IPS DF 6.9 (cell line): ENCODE measurements around the gene IFNK.

ENCODE experiments used
- DNase-seq: peaks from one replicate; pipeline ENCODE4 v3.0.0-alpha.2; 2013; ENCODE audit warnings: low read depth, low spot score
- H3K27ac ChIP-seq: one replicate; pipeline ENCODE4 v1.5.1; 2013; ENCODE audit warnings: low read length, control low read depth
- H3K27me3 ChIP-seq: 2 replicates; pipeline ENCODE4 v1.6.1; 2013; ENCODE audit warnings: mild to moderate bottlenecking, low read length; ENCODE audit not compliant: control insufficient read depth, insufficient read depth
- H3K36me3 ChIP-seq: 2 replicates; pipeline ENCODE4 v1.6.1; 2013; ENCODE audit warnings: low read length; ENCODE audit not compliant: control insufficient read depth, insufficient read depth
- H3K4me1 ChIP-seq: 2 replicates; pipeline ENCODE4 v1.6.1; 2013; ENCODE audit warnings: low read length; ENCODE audit not compliant: control insufficient read depth, insufficient read depth
- H3K4me3 ChIP-seq: 2 replicates; pipeline ENCODE4 v1.5.1; 2013; ENCODE audit warnings: mild to moderate bottlenecking, low read length
- H3K9me3 ChIP-seq: 2 replicates; pipeline ENCODE4 v1.6.1; 2013; ENCODE audit warnings: low read length, inconsistent platforms; ENCODE audit not compliant: control insufficient read depth, insufficient read depth
- WGBS: extraction: QIAGEN DNeasy Blood & Tissue Kit; methylation state at CpG from one replicate; pipeline ENCODE4 v1.1.7; 2013; ENCODE audit warnings: mixed read lengths, missing lambda C conversion rate; ENCODE audit not compliant: insufficient read length, insufficient coverage; 5-methylcytosine and 5-hydroxymethylcytosine counted together

Gene IFNK

DNA sequence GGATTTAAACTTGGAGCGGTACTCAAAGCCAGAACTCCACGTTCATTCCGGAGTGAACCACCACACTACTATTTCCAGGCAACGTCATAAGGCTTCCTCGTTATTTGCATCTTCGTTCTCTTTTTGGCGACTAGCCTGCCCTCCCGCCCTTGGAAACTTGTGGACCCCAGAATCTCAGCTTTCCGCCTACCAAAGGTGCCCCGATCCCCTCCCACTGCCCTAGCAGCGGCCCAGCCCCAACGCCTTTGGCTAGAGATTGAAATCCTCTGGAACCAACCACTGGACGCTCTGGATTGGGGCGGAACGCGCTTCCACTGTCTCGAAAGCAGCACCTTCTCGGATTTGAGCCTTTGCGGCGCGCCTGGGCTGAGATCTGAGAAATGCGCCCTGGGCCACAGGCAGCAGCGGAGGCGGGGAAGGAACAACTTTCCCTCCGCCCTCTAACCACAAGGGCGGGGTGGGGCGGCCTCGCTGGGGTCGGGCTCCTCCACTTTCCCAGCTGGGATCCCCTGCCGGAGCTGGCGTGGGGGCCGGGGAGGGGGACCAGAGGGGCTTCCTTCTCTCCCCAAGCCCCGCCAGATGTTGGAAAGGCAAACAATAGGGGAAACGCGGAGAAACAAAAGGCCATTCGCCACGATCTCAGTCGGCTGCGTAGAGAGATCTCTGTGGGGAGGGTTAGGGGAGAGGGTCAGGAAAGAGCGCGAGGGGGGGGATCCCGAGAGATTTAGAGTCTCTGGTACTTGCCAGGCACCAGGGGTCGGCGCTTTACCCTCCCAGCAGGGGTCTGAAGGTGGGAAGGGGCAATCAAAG, 4.2 kb downstream of the IFNK start:
- WGBS, result no CpG with 5 or more reads among the region's 44 CpGs
- no peak overlapping the region for H3K27ac ChIP-seq
- H3K9me3 ChIP-seq, result no peaks in the 10 kb centered on the region
- no peaks in the 10 kb centered on the region for H3K27me3 ChIP-seq
- peak overlapping the region; percentile 86; the same call in 1 of the 2 replicates for H3K4me3 ChIP-seq
- H3K36me3 ChIP-seq, result no peaks in the 10 kb centered on the region
- H3K4me1 ChIP-seq, result peaks cover 1% of the 10 kb centered on the region; the same call in 1 of the 2 replicates
- no peak for DNase-seq

DNA sequence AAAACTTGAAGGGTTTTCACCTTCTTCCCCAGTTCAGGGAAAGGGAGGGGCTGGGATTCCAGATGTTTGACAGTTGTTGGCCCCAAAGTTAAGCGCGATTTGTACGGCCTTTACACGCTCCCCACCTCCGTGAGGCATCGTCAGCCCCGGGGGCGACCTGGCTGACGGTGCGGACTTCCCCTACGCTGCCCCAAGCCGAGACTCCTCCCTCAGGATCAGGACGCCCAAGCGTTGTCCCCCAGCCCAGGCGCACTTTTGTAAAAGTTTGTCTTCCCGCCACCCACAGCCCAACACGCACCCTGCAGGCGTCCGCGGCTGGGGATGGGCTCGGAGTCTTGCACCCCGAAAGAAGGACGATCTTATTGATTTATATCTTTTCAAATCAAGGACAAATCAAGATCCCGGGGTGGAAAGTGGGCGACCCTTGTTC, 4.8 kb downstream of the IFNK start:
- H3K27ac ChIP-seq, result no peak overlapping the region
- WGBS, result no CpG with 5 or more reads among the region's 25 CpGs

DNA sequence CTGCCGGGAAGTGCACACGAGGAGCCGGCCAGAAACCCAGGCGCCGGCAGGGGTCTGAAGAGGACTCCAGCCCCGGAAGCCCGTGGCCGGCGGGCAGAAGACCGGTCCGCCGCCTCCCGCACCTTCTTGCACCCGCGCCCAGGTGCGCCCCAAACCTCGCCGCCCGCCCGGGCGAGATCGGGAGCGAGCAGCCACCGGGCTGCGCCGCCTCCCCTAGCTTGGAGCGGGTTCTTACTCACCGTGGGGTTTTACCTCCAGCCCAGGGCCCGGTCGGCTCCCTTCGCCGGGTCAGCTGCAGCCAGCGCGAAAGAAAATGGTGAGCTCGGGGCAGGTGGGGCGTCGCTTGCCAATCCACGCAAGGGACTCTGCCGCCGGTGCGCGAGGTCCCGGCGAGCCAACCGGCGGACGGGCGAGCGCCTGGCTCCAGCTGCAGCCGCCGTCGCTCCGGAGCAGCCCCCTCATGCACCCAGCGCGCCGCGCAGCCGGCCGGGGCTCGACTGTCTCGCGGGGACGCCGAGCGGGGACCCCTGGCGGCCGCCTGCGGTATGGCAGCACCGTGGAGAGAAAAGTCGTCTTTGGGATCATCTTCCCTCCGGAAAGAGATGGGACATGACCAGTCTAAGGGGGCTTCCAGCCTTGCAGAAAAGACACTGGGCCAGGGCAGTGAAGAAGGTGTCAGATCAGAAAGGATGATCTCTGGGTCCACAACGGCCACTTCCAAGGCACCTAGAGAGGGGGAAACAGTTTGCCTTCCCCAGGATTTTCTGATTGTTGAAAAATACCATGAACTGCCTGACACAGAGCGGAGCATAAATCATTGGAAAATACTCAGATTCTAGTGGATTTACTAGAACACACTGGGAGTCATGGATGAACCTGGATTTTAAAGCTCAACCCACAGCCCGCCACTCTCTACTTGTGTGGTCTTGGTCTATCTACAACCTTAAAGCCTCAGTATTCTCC, 5.5 kb downstream of the IFNK start, which contains the start of gene MOB3B:
MOB3B (minus strand) TSS at position 499 of the 963 bp plus-strand sequence. CDS start 74,264 bp downstream, outside the sequence.
- Histone ChIP-seq H3K27me3 (no peaks in the 10 kb centered on the region), H3K9me3 (no peaks in the 10 kb centered on the region), H3K4me1 (peaks cover 1% of the 10 kb centered on the region; the same call in 1 of the 2 replicates), H3K36me3 (no peaks in the 10 kb centered on the region), H3K4me3 (peak within 1 kb of the TSS; percentile 86), H3K27ac (no peak within 1 kb of the TSS)
- WGBS, result no CpG with 5 or more reads among the region's 74 CpGs
- DNase-seq, result no peak

More for the DNA sequence above, 4.8 kb downstream of the IFNK start:
- Histone ChIP-seq H3K27me3 (no peaks in the 10 kb centered on the region), H3K4me1 (peaks cover 1% of the 10 kb centered on the region; the same call in 1 of the 2 replicates), H3K9me3 (no peaks in the 10 kb centered on the region), H3K4me3 (peak overlapping the region; percentile 86; the same call in 1 of the 2 replicates), H3K36me3 (no peaks in the 10 kb centered on the region)
- no peak for DNase-seq

DNA sequence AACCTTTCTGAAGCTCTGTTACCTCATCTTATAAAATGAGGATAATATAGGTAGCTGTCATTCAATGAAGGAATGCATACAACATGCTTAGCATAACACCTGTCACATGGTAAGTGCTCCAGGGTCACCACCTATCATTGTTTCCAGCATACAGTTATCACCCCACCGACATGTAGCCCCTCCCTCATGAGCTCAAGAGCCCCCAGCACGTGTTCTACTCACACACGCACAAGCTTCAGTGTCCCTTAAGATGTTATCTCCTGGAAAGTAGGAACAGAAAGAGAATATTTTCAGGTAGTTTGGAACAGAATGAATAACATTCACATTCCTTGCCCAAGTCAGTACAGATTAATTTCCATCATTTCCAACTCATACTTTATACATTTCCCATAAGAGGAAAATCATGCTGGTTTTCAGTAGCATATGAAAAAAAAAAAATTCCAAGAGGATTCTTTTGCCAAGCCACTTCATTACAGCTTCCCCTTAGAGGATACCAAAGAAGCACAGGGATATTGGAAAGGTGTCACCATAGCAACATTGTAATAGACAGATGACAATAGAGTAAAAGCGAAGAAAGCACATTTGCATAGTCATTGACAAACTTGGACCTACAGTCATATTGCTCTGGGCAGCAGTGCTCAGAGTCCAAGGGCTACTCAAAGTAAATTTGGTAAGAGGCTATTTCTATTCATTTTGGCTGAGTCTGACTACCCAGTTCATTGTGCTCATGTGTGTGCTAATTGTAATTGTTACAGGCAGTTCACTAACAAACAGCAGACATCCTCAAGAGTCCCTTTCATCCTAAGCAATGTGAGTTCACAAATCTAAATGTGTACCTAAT, 7.0 kb downstream of the IFNK start:
- no CpG with 5 or more reads among the region's 4 CpGs for WGBS
- Histone ChIP-seq H3K36me3 (no peaks in the 10 kb centered on the region), H3K4me3 (no peak overlapping the region), H3K9me3 (no peaks in the 10 kb centered on the region), H3K4me1 (peaks cover 1% of the 10 kb centered on the region; the same call in 1 of the 2 replicates), H3K27ac (no peak overlapping the region), H3K27me3 (no peaks in the 10 kb centered on the region)
- no peak for DNase-seq

DNA sequence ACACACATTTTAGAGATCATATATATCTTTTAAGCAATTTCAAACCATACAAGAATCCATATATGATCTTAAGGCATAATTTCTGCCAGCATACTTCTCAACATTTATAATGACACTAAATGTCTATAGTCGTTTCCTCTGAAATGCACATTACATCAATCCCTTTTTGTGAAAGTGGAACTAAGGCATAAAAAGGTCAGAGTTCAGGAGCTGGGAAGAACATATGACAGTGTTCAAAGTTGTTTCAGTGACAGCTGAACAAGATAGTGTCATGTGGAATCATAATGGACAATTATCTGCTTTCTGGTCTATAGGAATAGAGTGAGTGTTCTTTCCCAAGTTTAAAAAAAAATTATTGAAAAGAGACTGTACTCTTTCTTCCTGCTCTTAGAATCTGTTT, 8.0 kb downstream of the IFNK start:
- H3K27me3 ChIP-seq, result no peaks in the 10 kb centered on the region
- no peak for DNase-seq
- H3K36me3 ChIP-seq, result no peaks in the 10 kb centered on the region
- peaks cover 1% of the 10 kb centered on the region; the same call in 1 of the 2 replicates for H3K4me1 ChIP-seq
- no peaks in the 10 kb centered on the region for H3K9me3 ChIP-seq
- WGBS, result no CpG with 5 or more reads among the region's 1 CpG
- H3K4me3 ChIP-seq, result no peak overlapping the region
- H3K27ac ChIP-seq, result no peak overlapping the region

DNA sequence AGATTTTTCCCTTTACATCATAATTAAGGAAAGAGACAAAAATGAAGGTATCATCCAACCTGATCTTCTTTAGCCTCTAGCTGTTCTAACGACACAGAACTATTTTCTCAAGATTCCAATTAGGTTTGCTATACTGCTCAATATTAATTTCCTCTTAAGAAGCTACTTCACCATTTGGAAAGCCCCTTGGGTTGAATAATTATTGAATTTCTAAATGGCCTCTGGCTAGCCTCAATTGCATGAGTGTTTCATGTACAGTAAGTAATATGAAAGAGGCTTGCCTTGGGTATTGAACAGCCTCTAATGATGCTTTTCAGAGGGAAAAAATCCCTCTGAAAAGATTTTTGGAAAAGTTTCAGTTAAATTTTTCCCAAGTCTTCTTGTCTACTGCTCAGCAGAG, 9.2 kb downstream of the IFNK start:
- H3K27me3 ChIP-seq, result no peaks in the 10 kb centered on the region
- no peak for DNase-seq
- no peak overlapping the region for H3K4me3 ChIP-seq
- H3K9me3 ChIP-seq, result no peaks in the 10 kb centered on the region
- no CpG with 5 or more reads among the region's 1 CpG for WGBS
- H3K4me1 ChIP-seq, result peaks cover 1% of the 10 kb centered on the region; the same call in 1 of the 2 replicates
- H3K27ac ChIP-seq, result no peak overlapping the region
- no peaks in the 10 kb centered on the region for H3K36me3 ChIP-seq

DNA sequence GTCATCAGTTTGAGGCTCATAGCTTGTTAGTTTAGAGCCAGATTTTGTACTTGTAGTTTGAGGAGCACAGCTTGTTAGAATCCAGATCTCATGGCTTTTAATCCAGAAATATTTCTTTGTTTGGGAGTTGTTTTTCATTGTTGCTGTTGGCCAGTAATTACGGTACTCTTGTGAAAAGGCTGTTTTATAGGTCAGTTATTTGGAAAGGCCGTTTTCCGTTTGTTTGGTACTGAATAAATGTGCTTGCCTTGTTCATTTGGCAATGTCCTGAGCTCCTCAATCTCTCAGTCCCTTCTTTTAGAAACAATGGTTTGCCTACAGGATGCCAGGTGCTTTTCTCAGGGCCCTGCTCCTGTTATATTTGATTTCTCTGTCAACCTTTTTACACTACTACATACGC, 10.0 kb downstream of the IFNK start:
- Histone ChIP-seq H3K9me3 (no peaks in the 10 kb centered on the region), H3K4me3 (no peak overlapping the region), H3K36me3 (no peaks in the 10 kb centered on the region), H3K27ac (no peak overlapping the region), H3K27me3 (no peaks in the 10 kb centered on the region), H3K4me1 (peaks cover 1% of the 10 kb centered on the region; the same call in 1 of the 2 replicates)
- DNase-seq, result no peak
- no CpG with 5 or more reads among the region's 4 CpGs for WGBS

DNA sequence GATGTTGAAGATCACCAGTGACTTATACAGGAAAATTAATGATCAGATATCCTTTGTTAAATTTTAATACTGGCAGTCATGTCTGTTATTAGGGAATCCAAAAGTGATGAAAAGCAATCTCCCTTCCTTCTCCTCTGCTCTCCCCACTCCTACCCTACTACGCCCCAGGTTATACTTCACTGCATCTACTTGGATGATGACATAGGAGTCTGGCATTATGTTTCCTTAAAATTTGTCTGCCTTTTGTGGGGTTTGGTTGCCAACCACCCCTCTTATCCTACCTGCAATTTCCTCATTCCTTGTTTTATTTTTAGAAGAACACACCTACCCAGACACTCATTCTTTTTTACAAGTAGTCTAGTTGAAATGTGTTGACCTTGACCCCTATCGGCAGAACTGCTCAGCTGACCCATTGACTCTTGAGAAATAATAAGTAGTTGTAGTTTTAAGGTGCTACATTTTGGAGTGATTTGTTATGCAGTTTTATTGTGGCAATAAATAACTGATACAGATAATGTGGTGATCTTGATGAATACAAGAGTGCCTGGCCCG, 10.6 kb downstream of the IFNK start:
- DNase-seq, result no peak
- Histone ChIP-seq H3K27ac (no peak overlapping the region), H3K4me3 (no peak overlapping the region), H3K27me3 (no peaks in the 10 kb centered on the region), H3K9me3 (no peaks in the 10 kb centered on the region), H3K4me1 (peaks cover 1% of the 10 kb centered on the region; the same call in 1 of the 2 replicates), H3K36me3 (no peaks in the 10 kb centered on the region)
- no CpG with 5 or more reads among the region's 3 CpGs for WGBS

DNA sequence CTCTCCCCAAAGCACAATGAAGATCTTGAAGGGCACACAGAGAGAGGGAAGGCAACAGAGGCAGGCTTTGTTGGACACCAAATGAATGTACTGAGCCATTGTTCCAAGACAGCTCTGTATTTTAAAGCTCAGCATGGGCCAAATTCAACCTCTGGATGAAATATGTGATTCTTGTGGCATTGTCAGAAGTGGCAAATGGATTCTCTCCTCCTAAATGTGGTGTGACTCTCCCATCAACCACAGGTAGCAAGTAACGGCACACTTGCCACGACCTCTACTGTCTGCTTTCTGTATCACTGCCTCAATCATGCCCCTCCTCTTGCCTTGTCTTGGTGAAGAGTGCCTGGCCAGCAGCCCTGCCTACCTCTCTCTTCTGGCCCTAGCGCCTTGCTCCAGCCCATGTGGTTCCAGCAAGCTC, 11.6 kb downstream of the IFNK start:
- Histone ChIP-seq H3K27ac (no peak overlapping the region), H3K4me1 (no peaks in the 10 kb centered on the region), H3K27me3 (no peaks in the 10 kb centered on the region), H3K4me3 (no peak overlapping the region), H3K9me3 (no peaks in the 10 kb centered on the region), H3K36me3 (no peaks in the 10 kb centered on the region)
- no CpG with 5 or more reads among the region's 3 CpGs for WGBS
- DNase-seq, result no peak
